Stomach (tissue), 4 donors: Measurements from ENCODE around the gene AGAP5.

ENCODE experiments used
- CTCF ChIP-seq, 7 experiments: fragments of 450-650 bp in 4 of 7; fragments of 200-600 bp in 3 of 7; sonication (generic) in 3 of 7; IDR thresholded peaks; one replicate each; pipeline ENCODE4 v1.5.1; 2016 to 2019; ENCODE audit warnings: antibody characterized with exemption in 7 of 7, control low read depth in 2 of 7, mild to moderate bottlenecking in 1 of 7
- EP300 ChIP-seq: sonication (generic); formaldehyde crosslinking; IDR thresholded peaks from one replicate; pipeline ENCODE4 v1.6.1; 2017; ENCODE audit warnings: antibody characterized with exemption
- POLR2A ChIP-seq, 4 donors: fragments of 450-650 bp; IDR thresholded peaks; one replicate each; pipeline ENCODE4 v1.6.1; 2016; ENCODE audit warnings: antibody characterized with exemption in 4 of 4, control low read depth in 2 of 4, mild to moderate bottlenecking in 1 of 4, moderate library complexity in 1 of 4

- TF ChIP-seq CTCF (IDR thresholded peaks at IDR 0.05): no peak
- TF ChIP-seq POLR2A (IDR thresholded peaks at IDR 0.05): no peak
- TF ChIP-seq EP300: no peak
Observed at GRCh38 chr10:73635781-73636180, 62.1 kb downstream of the AGAP5 start.
